ENCODE results near the gene RNF222.
"Not testable (repeated sequence)": the region's sequence is repeated elsewhere in the genome, so short reads cannot be mapped to it uniquely, and the experiment has no call there.

The RNF222 gene

GRCh38 chr17:8377422-8377821 lies 20.2 kb downstream of the RNF222 start:
- no peak for DNase-seq

GRCh38 chr17:8376271-8377067 lies 21.2 kb downstream of the RNF222 start, which contains the start of gene KRABD2:
Gene KRABD2 (minus strand): TSS chr17:8376704.
- peak; percentile 72 to 91 for DNase-seq

- DNase-seq: no peak
These were observed 21.8 kb downstream of the RNF222 start for GRCh38 chr17:8375738-8376259.

- not testable (repeated sequence) for DNase-seq
These were observed 23.8 kb downstream of the RNF222 start for GRCh38 chr17:8373856-8374255.

- DNase-seq: no peak
These were observed 25.2 kb downstream of the RNF222 start for GRCh38 chr17:8372422-8372821.

GRCh38 chr17:8371786-8372185 lies 25.8 kb downstream of the RNF222 start:
- no peak for DNase-seq

- DNase-seq: no peak
These were observed 27.7 kb downstream of the RNF222 start for GRCh38 chr17:8369944-8370343.

GRCh38 chr17:8368193-8368592 lies 29.4 kb downstream of the RNF222 start:
- DNase-seq: no peak

- DNase-seq: no peak
These were observed 31.4 kb downstream of the RNF222 start for GRCh38 chr17:8366231-8366630.

GRCh38 chr17:8365143-8365542 lies 32.5 kb downstream of the RNF222 start:
- no peak for DNase-seq

- peak in 1 of 2 experiments; percentile 35 for DNase-seq
These were observed 34.8 kb downstream of the RNF222 start for GRCh38 chr17:8362651-8363332.

- DNase-seq: no peak
These were observed 36.9 kb downstream of the RNF222 start for GRCh38 chr17:8360751-8361150.

- DNase-seq: peak in 1 of 2 experiments; percentile 7
These were observed 37.4 kb downstream of the RNF222 start for GRCh38 chr17:8360260-8360659.

- DNase-seq: peak in 1 of 2 experiments; percentile 64
These were observed 37.9 kb downstream of the RNF222 start for GRCh38 chr17:8359769-8360168.

- DNase-seq: no peak
These were observed 39.7 kb downstream of the RNF222 start for GRCh38 chr17:8357910-8358309.

GRCh38 chr17:8354236-8354635 lies 43.4 kb downstream of the RNF222 start:
- no peak for DNase-seq

GRCh38 chr17:8353736-8354135 lies 43.9 kb downstream of the RNF222 start:
- no peak for DNase-seq

- DNase-seq: no peak
These were observed 47.3 kb downstream of the RNF222 start for GRCh38 chr17:8350339-8350738.

GRCh38 chr17:8347001-8347400 lies 50.6 kb downstream of the RNF222 start:
- not testable (repeated sequence) for DNase-seq

- DNase-seq: no peak
These were observed 51.5 kb downstream of the RNF222 start for GRCh38 chr17:8345951-8346665.

GRCh38 chr17:8345052-8345690 lies 52.5 kb downstream of the RNF222 start:
- no peak for DNase-seq

- DNase-seq: no peak
These were observed 56.2 kb downstream of the RNF222 start for GRCh38 chr17:8341456-8341855.
